Kidney capillary endothelial cell (primary cell): ENCODE results near the gene SLC12A6.
"Not testable (repeated sequence)": the region's sequence is repeated elsewhere in the genome, so short reads cannot be mapped to it uniquely, and the experiment has no call there.

Experiments used
- DNase-seq: peaks from one replicate; pipeline ENCODE4 v3.0.0-alpha.2; 2018; ENCODE audit warnings: low spot score

Gene SLC12A6

DNA sequence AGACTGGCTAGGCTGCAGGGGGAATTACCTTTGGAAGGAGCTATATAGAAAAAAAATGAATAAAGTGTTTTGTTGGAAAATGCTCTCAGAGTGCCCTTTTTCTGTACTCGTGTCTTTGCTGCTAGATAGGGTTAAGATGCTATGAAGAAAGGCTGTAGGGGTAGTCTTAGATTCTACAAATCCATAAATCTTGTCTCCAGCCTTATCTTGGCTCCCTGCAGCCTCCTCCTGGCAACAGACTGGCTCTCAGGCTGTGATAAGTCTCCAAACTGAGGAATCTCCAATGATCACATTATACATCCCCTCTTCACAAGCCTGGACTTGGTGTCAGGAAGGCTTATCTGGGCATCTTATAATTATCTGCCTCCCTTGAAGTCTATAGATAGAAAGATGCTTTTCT lies 20.1 kb upstream of the SLC12A6 start:
- DNase-seq: no peak

DNA sequence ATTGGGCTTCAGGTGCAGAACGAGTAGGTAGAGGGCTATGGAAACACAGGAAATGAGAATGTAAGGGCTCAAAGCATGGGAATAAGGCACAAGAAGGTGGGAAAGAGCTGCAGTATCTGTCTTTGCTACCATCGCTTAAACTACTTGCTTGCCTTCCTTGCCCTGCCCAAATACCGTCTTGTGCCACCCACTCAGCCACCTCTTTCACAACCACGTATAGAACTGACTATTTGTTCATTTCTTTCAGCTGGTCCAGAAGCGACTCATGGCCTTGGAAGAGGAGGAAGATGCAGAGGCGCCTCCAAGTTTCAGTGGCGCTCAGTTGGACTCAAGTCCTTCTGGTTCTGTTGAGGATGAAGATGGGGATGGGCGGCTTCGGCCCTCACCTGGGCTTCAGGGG lies 17.7 kb upstream of the SLC12A6 start:
- DNase-seq: no peak

- DNase-seq: no peak
Observed at GRCh38 chr15:34354286-34354685, 16.7 kb upstream of the SLC12A6 start.

GRCh38 chr15:34353627-34354026 lies 16.0 kb upstream of the SLC12A6 start:
- DNase-seq: no peak

DNA sequence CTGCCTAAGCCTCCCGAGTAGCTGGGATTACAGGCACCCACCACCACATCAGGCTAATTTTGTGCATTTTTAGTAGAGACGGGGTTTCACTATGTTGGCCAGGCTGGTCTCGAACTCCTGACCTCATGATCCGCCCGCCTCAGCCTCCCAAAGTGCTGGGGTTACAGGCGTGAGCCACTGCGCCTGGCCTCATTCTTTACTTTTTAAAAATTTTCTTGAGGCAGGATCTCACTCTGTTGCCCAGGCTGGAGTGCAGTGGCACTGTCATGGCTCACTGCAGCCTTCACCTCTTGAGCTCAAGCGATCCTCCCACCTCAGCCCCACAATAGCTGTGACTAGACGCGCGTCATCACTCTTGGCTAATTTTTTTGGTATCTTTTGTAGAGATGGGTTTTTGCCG lies 15.4 kb upstream of the SLC12A6 start:
- not testable (repeated sequence) for DNase-seq

- DNase-seq: no peak
Observed at GRCh38 chr15:34349769-34350168, 12.2 kb upstream of the SLC12A6 start.

GRCh38 chr15:34348735-34349300 lies 11.2 kb upstream of the SLC12A6 start:
- DNase-seq: no peak

DNA sequence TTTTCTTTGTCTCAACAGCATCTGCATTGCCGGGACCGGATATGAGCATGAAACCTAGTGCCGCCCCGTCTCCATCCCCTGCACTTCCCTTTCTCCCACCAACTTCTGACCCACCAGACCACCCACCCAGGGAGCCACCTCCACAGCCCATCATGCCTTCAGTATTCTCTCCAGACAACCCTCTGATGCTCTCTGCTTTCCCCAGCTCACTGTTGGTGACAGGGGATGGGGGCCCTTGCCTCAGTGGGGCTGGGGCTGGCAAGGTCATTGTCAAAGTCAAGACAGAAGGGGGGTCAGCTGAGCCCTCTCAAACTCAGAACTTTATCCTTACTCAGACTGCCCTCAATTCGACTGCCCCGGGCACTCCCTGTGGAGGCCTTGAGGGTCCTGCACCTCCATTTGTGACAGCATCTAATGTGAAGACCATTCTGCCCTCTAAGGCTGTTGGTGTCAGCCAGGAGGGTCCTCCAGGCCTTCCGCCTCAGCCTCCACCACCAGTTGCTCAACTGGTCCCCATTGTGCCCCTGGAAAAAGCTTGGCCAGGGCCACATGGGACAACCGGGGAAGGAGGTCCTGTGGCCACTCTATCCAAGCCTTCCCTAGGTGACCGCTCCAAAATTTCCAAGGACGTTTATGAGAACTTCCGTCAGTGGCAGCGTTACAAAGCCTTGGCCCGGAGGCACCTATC lies 10.5 kb upstream of the SLC12A6 start:
- no peak for DNase-seq

DNA sequence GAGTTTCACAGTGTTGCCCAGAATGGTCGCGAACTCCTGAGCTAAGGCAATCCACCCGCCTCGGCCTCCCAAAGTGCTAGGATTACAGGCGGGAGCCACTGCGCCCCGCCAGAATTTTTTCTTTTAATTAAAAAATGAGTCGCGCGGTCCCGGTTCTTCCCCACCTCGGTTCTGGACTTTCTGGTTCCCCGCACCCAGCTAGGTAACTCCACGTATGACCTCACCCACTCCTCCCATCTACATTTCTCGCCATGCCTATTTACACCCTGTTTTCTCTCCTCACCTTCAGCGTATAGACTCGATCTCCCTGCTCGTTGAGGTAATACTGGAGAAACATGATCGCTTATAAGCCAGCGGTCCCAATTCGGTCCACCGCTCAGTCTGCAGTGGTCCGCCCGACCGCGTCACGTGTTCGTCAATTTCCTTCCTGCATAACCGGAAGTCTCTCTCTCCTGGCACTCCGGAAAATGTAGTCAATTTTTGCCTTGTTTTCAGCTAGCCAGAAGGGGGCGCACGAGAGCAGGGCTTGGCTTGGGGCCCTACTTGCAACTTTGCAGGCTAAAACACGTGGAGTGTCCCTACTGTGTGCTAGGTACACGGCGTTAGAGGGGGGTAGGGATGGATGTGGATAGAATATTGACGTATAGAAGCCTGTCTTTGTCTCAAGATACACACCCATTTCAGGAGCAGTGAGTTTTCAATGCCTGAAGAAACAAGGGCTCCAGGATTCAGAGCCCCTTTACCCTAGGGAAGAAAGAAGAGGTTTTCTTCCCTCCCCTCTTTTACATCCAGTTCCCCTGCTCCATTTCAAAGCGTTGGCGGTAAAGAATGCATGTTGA lies 5.4 kb upstream of the SLC12A6 start, which contains the start of the genes NOP10 and NUTM1:
Gene NOP10 (minus strand): TSS at position 400 of the 839 bp plus-strand sequence. CDS start 63 bp downstream, at position 337.
Gene NUTM1 (plus strand): TSS at position 579 of the 839 bp plus-strand sequence. CDS start 382 bp downstream, outside the sequence.
- peak; percentile 95 for DNase-seq

DNA sequence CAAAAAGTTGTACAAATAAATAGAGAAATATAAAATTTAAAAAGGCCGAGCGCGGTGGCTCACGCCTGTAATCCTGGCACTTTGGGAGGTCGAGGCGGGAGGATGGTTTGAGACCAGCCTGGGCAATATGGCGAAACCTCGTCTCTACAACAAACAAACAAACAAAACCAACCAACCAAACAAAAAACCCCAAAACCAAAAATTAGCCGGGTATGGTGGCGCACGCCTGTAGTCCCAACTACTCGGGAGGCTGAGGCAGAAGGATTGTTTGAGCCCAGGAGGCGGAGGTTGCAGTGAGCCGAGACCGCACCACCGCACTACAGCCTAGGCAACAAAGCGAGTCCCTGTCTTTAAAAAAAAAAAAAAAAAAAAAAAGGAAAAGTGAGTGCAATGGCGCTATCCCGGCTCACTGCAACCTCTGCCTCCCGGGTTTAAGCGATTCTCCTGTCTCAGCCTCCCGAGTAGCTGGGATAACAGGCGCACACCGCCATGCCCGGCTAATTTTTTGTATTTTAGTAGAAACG lies 4.7 kb upstream of the SLC12A6 start:
- not testable (repeated sequence) for DNase-seq

DNA sequence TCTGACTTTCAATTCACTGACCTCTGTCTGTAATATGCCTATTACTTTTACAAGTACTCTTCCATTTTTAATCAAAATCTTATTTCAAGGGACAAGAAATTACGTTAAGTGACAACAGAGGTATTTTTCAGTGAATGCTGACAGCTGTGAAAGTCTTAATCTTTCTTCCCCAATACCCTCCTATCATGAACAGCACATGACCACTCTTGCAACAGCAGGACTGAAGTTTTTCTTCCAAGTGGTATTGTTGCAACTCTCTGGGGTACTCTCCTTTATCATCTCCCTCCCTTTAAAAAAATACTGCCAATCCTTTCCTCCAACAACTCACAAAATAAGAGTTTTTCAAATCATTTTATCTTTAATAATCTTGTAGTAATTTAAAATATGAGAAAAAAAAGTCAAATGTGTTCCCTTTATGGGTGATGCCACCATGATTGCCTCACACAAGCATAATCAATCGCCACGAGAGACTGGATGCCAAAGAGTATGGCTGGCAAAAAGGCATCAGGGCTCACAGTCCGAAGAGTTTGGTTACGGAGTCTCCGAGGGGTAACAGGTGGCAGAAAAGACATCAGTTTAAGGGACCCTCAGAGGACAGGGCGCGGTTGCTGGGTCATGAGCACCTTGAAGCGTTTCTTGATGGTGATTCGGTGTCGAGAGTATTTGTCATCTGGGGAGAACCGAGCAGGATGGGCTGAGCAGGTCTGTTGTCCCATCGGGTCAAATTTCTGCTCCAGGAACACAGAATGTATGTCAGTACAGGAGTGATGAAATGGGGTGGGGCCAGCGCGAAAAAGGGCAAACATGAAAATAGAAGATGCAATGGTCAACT lies 4.0 kb upstream of the SLC12A6 start:
- no peak for DNase-seq

- no peak for DNase-seq
Observed at GRCh38 chr15:34339946-34340345, 2.4 kb upstream of the SLC12A6 start.

GRCh38 chr15:34338347-34338746 lies 766 bp upstream of the SLC12A6 start:
- DNase-seq: no peak

DNA sequence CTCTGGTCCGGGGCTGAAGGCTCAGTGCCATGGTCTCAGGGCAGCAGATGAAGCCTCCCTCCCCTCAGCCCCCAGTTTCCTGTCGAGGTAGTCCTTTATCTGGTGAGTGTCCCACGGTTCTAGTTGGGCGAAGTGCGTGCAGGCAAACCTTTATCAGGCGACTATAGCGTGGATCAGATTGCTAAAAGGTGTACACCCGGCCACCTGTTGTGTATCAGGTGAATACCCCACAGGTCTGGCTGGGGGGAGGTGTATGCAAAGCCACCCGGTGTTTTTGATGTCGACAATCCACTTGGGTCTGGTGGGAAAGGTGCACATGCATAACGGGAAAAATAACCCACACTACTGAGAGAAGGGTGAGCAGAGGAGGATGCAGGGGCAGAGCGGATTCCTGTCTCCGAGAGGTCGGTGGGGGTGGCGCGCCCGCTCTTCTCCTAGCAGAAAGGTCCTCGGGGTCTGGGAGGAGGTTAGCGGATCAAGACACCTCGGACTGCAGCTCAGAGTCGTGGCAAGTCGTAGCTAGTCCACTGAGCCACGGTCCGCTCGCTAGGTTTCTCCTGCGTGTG lies 507 bp downstream of the SLC12A6 start:
- no peak for DNase-seq

GRCh38 chr15:34336231-34336990 lies 1.2 kb downstream of the SLC12A6 start:
- no peak for DNase-seq

DNA sequence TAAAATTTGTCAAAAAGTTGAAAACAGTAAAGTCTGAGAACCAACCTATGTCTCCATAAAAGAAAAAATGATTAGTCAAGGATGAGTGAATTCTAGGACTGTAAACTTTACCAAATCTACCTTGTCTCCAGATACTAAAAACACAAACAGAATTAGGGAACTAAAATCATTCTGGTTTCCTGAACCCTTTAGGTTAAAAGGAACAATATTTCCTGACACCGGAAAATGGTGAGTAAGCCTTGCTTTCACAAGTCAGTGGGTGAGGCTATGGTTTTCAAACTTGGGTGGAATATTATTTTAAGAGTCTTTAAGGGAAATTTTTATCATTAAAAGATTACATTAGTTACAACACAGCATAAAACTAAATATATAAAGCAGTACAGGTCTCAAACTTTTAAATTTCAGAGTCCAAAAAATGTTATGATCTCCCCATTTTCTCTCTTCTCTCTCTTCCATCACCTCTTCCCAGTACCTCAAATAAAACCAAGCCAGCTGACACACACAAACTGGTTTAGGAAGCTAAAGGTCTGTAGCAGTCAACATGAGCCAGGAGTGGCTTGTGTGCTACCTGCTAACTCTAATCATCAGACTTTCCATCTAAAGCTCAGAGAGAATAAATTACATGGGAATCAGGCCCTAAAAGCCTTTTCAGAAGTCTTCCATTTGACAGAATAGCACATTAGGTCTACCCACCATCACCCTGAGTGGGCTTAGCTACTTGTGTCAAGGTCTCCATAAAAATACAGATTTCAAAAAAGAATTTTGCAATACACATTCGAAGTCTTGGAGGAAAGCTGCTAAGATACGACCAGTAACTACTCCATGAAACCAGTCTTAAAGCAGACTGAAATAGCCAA lies 2.2 kb downstream of the SLC12A6 start:
- DNase-seq: no peak

DNA sequence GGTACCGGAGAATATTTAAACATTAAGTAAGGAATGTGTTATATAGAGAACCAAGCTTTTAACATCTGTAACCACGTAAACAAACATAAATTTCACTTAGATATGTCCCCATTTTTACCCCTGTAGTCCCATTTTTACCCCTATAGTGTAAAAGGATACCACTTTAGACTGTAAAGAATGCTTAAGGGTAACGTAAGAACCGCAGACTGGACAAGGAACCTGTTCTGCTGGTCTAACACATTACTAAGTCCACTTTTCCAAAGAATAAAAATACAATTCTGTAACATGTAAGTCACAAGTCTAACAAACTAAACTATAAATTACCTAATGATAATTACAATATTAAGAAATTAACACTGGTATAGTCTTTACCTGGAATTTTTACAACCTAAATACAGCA lies 2.9 kb downstream of the SLC12A6 start:
- no peak for DNase-seq

DNA sequence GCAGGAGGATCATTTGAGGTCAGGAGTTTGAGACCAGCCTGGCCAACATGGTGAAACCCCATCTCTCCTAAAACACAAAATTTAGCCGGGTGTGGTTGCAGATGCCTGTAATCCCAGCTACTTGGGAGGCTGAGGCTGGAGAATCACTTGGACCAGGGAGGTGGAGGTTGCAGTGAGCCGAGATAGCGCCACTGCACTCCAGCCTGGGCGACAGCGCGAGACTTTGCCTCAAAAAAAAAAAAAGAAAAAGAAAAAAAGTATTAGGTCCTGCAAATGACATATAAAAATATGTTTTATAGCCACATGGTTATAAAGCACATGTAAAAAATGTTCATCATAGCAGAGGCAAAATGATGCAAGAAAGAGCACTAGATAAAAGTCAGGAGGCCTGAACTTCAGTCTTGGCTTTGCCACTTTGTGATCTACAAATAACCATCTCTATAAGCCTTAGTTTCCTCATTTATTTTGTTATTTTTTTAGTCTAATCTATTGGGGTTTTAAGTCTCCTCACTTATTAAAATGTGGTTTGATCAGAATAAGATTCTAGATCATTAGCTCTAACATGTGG lies 4.9 kb downstream of the SLC12A6 start:
- no peak for DNase-seq

DNA sequence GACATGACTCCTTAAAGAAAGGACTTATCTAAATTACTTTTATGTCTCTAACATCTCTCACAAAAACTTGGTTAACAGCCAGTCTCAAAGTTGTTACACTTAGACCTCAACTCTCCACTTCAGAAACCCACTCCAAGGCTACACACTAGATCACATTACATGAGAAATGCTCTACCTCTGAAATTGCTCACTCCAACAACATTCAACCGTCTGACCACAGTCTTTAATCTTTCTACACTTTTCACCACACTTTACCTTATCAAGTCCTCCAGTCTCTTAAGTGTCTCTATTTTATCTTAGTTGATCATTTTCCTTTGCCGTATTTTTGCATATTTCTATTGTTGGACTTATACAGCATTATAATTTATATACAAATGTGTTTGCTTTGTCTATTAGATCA lies 5.8 kb downstream of the SLC12A6 start:
- no peak for DNase-seq
